Adrenal gland (tissue), 5 donors: ENCODE data around the gene C2orf69.

Experiments used
- CTCF ChIP-seq, 6 experiments: fragments of 450-650 bp in 4 of 6; fragments of 200-600 bp in 2 of 6; sonication (generic) in 1 of 6; IDR thresholded peaks; 1 replicate in 5 of 6; 2 replicates in 1 of 6; pipeline versions ENCODE4 v1.5.1 to v1.8.0; 2016 to 2021; ENCODE audit warnings: antibody characterized with exemption in 6 of 6, mild to moderate bottlenecking in 2 of 6, moderate library complexity in 1 of 6
- POLR2A ChIP-seq, 2 donors: fragments of 450-650 bp; IDR thresholded peaks; one replicate each; pipeline ENCODE4 v1.6.1; 2017; ENCODE audit warnings: antibody characterized with exemption in 2 of 2, mild to moderate bottlenecking in 2 of 2, moderate library complexity in 1 of 2
- donor health status: DM: no; HTN: no; CAD: no.

- TF ChIP-seq CTCF (IDR thresholded peaks at IDR 0.05) (no peak), POLR2A (IDR thresholded peaks at IDR 0.05) (no peak)
Observed at GRCh38 chr2:199956062-199956380, 44.9 kb downstream of the C2orf69 start.
